Loucy (cell line): ENCODE measurements around the gene SMAD7.

Source experiments
- H2AFZ ChIP-seq: fragments of 200-600 bp; sonication (generic); 2 replicates; pipeline ENCODE4 v1.6.0; 2016; ENCODE audit warnings: antibody characterized with exemption, mild to moderate bottlenecking, low read length, moderate library complexity
- H3F3A ChIP-seq: fragments of 200-600 bp; 2 replicates; pipeline ENCODE4 v1.6.0; 2016; ENCODE audit warnings: antibody characterized with exemption, low read depth, mild to moderate bottlenecking
- H3K27me3 ChIP-seq: fragments of 200-600 bp; sonication (generic); 2 replicates; pipeline ENCODE4 v1.6.1; 2014; ENCODE audit warnings: low read length, mild to moderate bottlenecking; ENCODE audit not compliant: insufficient read depth, poor library complexity, severe bottlenecking
- H3K36me3 ChIP-seq: fragments of 200-600 bp; sonication (generic); 2 replicates; pipeline ENCODE4 v1.6.1; 2016; ENCODE audit warnings: low read length; ENCODE audit not compliant: insufficient read depth
- H3K4me1 ChIP-seq: fragments of 200-600 bp; sonication (generic); 2 replicates; pipeline ENCODE4 v1.5.1; 2014; ENCODE audit warnings: low read length, mild to moderate bottlenecking; ENCODE audit not compliant: insufficient read depth, poor library complexity, severe bottlenecking
- H3K4me2 ChIP-seq: fragments of 200-600 bp; sonication (generic); 2 replicates; pipeline ENCODE4 v1.6.0; 2014; ENCODE audit warnings: antibody characterized with exemption, low read length, low read depth, mild to moderate bottlenecking; ENCODE audit not compliant: poor library complexity, severe bottlenecking
- H3K4me3 ChIP-seq: fragments of 200-600 bp; sonication (generic); 2 replicates; pipeline ENCODE4 v1.5.1; 2014; ENCODE audit warnings: low read length, mild to moderate bottlenecking, mixed read lengths; ENCODE audit not compliant: poor library complexity, severe bottlenecking
- H3K79me2 ChIP-seq: fragments of 200-600 bp; sonication (generic); 2 replicates; pipeline ENCODE4 v1.6.1; 2014; ENCODE audit warnings: low read length; ENCODE audit not compliant: insufficient read depth
- H3K9ac ChIP-seq: fragments of 200-600 bp; sonication (generic); 2 replicates; pipeline ENCODE4 v1.6.0; 2014; ENCODE audit warnings: mild to moderate bottlenecking, low read depth, low read length, moderate library complexity; ENCODE audit not compliant: poor library complexity, severe bottlenecking
- H3K9me2 ChIP-seq: fragments of 200-600 bp; sonication (generic); replicated peaks from 2 replicates; pipeline ENCODE4 v1.6.1; 2016; ENCODE audit warnings: low read depth, low read length, mixed read lengths
- H3K9me3 ChIP-seq: fragments of 200-600 bp; sonication (generic); 2 replicates; pipeline ENCODE4 v1.6.1; 2014; ENCODE audit warnings: mild to moderate bottlenecking, antibody characterized with exemption, low read length, low read depth; ENCODE audit not compliant: insufficient read depth
- H4K20me1 ChIP-seq: fragments of 200-600 bp; sonication (generic); 2 replicates; pipeline ENCODE4 v1.6.0; 2014; ENCODE audit warnings: antibody characterized with exemption, low read length, mild to moderate bottlenecking; ENCODE audit not compliant: insufficient read depth, poor library complexity, severe bottlenecking
- EZH2phosphoT487 ChIP-seq: fragments of 200-600 bp; IDR thresholded peaks from 2 replicates; pipeline ENCODE4 v1.6.1; 2018; ENCODE audit warnings: antibody characterized with exemption, mild to moderate bottlenecking, moderate library complexity, borderline replicate concordance
- TF ChIP-seq, protein P1 (sequence below): fragments of 200-600 bp; sonication (generic); conservative IDR thresholded peaks from 2 replicates; pipeline ENCODE4 v1.5.1; 2014; ENCODE audit warnings: mild to moderate bottlenecking, antibody characterized with exemption, low read length

SMAD7 gene

DNA sequence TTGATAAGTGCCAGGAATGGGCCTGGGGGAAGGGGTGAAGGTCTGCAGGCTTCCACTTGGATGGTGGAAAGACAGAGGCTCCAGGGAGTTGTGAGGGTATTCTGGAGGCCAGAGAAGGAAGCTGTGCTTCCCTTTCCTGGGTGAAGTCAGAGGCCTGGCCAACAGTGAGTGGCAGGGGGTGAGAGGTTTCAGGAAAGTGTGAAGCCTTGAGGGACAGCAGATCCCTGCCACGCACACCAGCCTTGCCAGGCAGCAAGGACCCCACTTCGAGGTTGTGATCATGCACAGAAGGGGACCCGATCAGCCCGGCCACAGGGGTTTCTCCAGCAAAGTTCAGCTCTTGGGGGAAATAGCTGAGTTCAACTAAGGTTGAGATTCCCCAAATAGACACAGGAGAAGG is 66.5 kb downstream of the SMAD7 start:
- no peaks in the 10 kb centered on the region for H3K36me3 ChIP-seq
- no peaks in the 10 kb centered on the region for H4K20me1 ChIP-seq
- H2AFZ ChIP-seq: no peak overlapping the region
- no peaks in the 10 kb centered on the region for H3K79me2 ChIP-seq
- H3K9me3 ChIP-seq: no peaks in the 10 kb centered on the region
- H3F3A ChIP-seq: no peaks in the 10 kb centered on the region
- H3K27me3 ChIP-seq: no peaks in the 10 kb centered on the region
- no peak overlapping the region for H3K4me2 ChIP-seq
- H3K4me3 ChIP-seq: no peak overlapping the region
- no peaks in the 10 kb centered on the region for H3K9me2 ChIP-seq
- no peaks in the 10 kb centered on the region for H3K4me1 ChIP-seq
- H3K9ac ChIP-seq: no peak overlapping the region
- TF ChIP-seq, protein P1, sequence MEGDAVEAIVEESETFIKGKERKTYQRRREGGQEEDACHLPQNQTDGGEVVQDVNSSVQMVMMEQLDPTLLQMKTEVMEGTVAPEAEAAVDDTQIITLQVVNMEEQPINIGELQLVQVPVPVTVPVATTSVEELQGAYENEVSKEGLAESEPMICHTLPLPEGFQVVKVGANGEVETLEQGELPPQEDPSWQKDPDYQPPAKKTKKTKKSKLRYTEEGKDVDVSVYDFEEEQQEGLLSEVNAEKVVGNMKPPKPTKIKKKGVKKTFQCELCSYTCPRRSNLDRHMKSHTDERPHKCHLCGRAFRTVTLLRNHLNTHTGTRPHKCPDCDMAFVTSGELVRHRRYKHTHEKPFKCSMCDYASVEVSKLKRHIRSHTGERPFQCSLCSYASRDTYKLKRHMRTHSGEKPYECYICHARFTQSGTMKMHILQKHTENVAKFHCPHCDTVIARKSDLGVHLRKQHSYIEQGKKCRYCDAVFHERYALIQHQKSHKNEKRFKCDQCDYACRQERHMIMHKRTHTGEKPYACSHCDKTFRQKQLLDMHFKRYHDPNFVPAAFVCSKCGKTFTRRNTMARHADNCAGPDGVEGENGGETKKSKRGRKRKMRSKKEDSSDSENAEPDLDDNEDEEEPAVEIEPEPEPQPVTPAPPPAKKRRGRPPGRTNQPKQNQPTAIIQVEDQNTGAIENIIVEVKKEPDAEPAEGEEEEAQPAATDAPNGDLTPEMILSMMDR: no peak
- TF ChIP-seq EZH2phosphoT487: no peak

DNA sequence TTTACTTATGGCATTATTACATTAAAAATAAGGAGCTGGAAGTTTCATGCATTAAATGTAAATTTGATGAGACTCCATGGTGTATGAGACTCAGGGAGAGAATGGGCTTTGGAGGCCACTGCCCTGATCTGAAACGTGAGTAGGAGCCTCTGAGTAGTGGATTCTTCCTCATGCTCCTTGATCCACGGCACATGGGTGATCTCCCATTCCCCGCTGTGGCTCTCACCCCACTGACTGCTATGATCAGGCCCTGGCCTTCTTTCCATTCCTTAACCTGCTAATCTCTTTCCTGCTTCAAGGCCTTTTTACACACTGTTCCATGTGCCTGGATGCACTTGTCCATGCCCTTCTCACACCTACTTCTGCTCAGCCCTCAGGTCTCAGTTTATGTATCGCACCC is 68.4 kb downstream of the SMAD7 start:
- TF ChIP-seq EZH2phosphoT487: no peak
- TF ChIP-seq, protein P1: no peak
- no peaks in the 10 kb centered on the region for H3K4me1 ChIP-seq

DNA sequence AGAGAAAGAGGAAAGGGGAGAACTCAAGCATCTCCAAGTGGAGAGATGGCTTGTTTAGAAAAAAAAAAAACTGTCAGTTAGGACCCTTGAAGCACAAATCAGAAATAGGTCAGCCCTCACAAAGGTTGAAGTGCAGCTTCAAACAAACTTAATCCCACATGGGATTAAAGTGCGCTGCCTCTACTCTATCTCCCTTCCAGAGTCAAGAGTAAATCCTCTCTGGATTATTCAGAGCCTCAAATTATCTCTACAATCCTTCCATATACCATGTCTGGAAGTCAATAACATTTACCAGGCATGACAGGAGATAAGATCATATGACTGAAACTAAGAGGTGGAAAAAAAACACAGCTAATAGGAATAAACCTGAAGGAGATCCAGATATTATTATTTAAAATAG is 69.8 kb downstream of the SMAD7 start:
- no peak overlapping the region for H3K4me3 ChIP-seq
- H4K20me1 ChIP-seq: no peaks in the 10 kb centered on the region
- TF ChIP-seq EZH2phosphoT487: no peak
- TF ChIP-seq, protein P1: no peak
- H3F3A ChIP-seq: no peaks in the 10 kb centered on the region
- no peaks in the 10 kb centered on the region for H3K9me3 ChIP-seq
- no peak overlapping the region for H3K4me2 ChIP-seq
- H3K9ac ChIP-seq: no peak overlapping the region
- H3K4me1 ChIP-seq: no peaks in the 10 kb centered on the region
- H3K27me3 ChIP-seq: no peaks in the 10 kb centered on the region
- no peak overlapping the region for H2AFZ ChIP-seq
- H3K9me2 ChIP-seq: no peaks in the 10 kb centered on the region
- no peaks in the 10 kb centered on the region for H3K36me3 ChIP-seq
- H3K79me2 ChIP-seq: no peaks in the 10 kb centered on the region

More for the DNA sequence above, 68.4 kb downstream of the SMAD7 start:
- Histone ChIP-seq H3K9ac (no peak overlapping the region), H4K20me1 (no peaks in the 10 kb centered on the region), H3K9me3 (no peaks in the 10 kb centered on the region), H3F3A (no peaks in the 10 kb centered on the region), H3K79me2 (no peaks in the 10 kb centered on the region), H3K36me3 (no peaks in the 10 kb centered on the region), H3K27me3 (no peaks in the 10 kb centered on the region), H3K9me2 (no peaks in the 10 kb centered on the region), H3K4me2 (no peak overlapping the region), H3K4me3 (no peak overlapping the region), H2AFZ (no peak overlapping the region)
